Colonic mucosa (tissue), 4 donors: ENCODE data around the gene ENOSF1. TPM values are rescaled to one million over a fixed set of nuclear protein-coding genes. Genes with fewer than 3 reads are reported as not detected.

Experiments used
- DNase-seq: peaks from one replicate; pipeline ENCODE4 v3.0.0-alpha.2; 2020
- H3K27ac ChIP-seq: fragments of 200-600 bp; one replicate; pipeline ENCODE4 v1.8.0; 2021
- H3K27me3 ChIP-seq: fragments of 200-600 bp; one replicate; pipeline ENCODE4 v1.8.0; 2021
- H3K36me3 ChIP-seq: fragments of 200-600 bp; one replicate; pipeline ENCODE4 v1.8.0; 2021
- H3K4me1 ChIP-seq: fragments of 200-600 bp; one replicate; pipeline ENCODE4 v1.8.0; 2021; ENCODE audit warnings: mild to moderate bottlenecking
- H3K4me3 ChIP-seq: fragments of 200-600 bp; one replicate; pipeline ENCODE4 v1.8.0; 2021
- H3K9ac ChIP-seq, 2 donors: one replicate each; pipeline ENCODE4 v1.7.0; 2013; ENCODE audit warnings: control low read depth in 2 of 2, low read depth in 2 of 2, low read length in 2 of 2
- H3K9me3 ChIP-seq: fragments of 200-600 bp; one replicate; pipeline ENCODE4 v1.8.0; 2021
- CTCF ChIP-seq: fragments of 200-600 bp; IDR thresholded peaks from one replicate; pipeline ENCODE4 v1.8.0; 2022; ENCODE audit warnings: antibody characterized with exemption, mild to moderate bottlenecking
- intact Hi-C: fragments of 100-400 bp; cut with DNase I; formaldehyde crosslinking; loops from one replicate; pipeline ENCODE4 v1.14.1; 2022
- total RNA-seq, 2 donors: library from RNA; stranded (reverse); fragmentation: NEBNext Ultra II Directional in 1 of 2; extraction: Animal tissue kit (Norgen Biotek cat#: 25700) in 1 of 2; gene quantifications; one replicate each; pipeline ENCODE4 v1.2.1, GENCODE V29; 2021
- donor health status: healthy.
- donor health status: DM: no; HTN: no; CAD: no.
- donor health status: DM: no; HTN: no; CAD: no.

The ENOSF1 gene
- total RNA-seq, 2 donors from 2014 or later = 51.7 to 103 TPM

- intact Hi-C loops = no loop called here
- no peak overlapping the region for H3K9ac ChIP-seq
- no peaks in the 10 kb centered on the region for H3K4me1 ChIP-seq
- no peak for TF ChIP-seq CTCF
- no peak overlapping the region for H3K27ac ChIP-seq
- no peaks in the 10 kb centered on the region for H3K36me3 ChIP-seq
- no peaks in the 10 kb centered on the region for H3K9me3 ChIP-seq
- no peak for DNase-seq
- no peaks in the 10 kb centered on the region for H3K27me3 ChIP-seq
- no peak overlapping the region for H3K4me3 ChIP-seq
These were observed 30.4 kb downstream of the ENOSF1 start for GRCh38 chr18:681985-682384.

GRCh38 chr18:680392-680791, 32.0 kb downstream of the ENOSF1 start:
- no peak for TF ChIP-seq CTCF
- H3K9ac ChIP-seq = no peak overlapping the region
- no peaks in the 10 kb centered on the region for H3K4me1 ChIP-seq
- H3K27me3 ChIP-seq = no peaks in the 10 kb centered on the region
- H3K9me3 ChIP-seq = no peaks in the 10 kb centered on the region
- H3K27ac ChIP-seq = no peak overlapping the region
- intact Hi-C loops = no loop called here
- DNase-seq = no peak
- no peaks in the 10 kb centered on the region for H3K36me3 ChIP-seq
- H3K4me3 ChIP-seq = no peak overlapping the region

- Histone ChIP-seq H3K4me1 (no peaks in the 10 kb centered on the region), H3K9ac (no peak overlapping the region), H3K27ac (no peak overlapping the region), H3K27me3 (no peaks in the 10 kb centered on the region), H3K9me3 (no peaks in the 10 kb centered on the region), H3K4me3 (no peak overlapping the region), H3K36me3 (no peaks in the 10 kb centered on the region)
- TF ChIP-seq CTCF = no peak
- DNase-seq = no peak
- intact Hi-C loops = no loop called here
These were observed 32.9 kb downstream of the ENOSF1 start for GRCh38 chr18:679516-679915.

- no peak for DNase-seq
- H3K4me1 ChIP-seq = no peaks in the 10 kb centered on the region
- no peaks in the 10 kb centered on the region for H3K9me3 ChIP-seq
- H3K27me3 ChIP-seq = no peaks in the 10 kb centered on the region
- H3K4me3 ChIP-seq = no peak overlapping the region
- no peak overlapping the region for H3K27ac ChIP-seq
- intact Hi-C loops = no loop called here
- H3K9ac ChIP-seq = no peak overlapping the region
- no peak for TF ChIP-seq CTCF
- H3K36me3 ChIP-seq = no peaks in the 10 kb centered on the region
These were observed 33.8 kb downstream of the ENOSF1 start for GRCh38 chr18:678482-679182.

- no peak overlapping the region for H3K9ac ChIP-seq
- H3K4me1 ChIP-seq = no peaks in the 10 kb centered on the region
- H3K36me3 ChIP-seq = no peaks in the 10 kb centered on the region
- no peak for DNase-seq
- no peaks in the 10 kb centered on the region for H3K27me3 ChIP-seq
- no peak for TF ChIP-seq CTCF
- H3K9me3 ChIP-seq = no peaks in the 10 kb centered on the region
- no peak overlapping the region for H3K27ac ChIP-seq
- intact Hi-C loops = no loop called here
- H3K4me3 ChIP-seq = no peak overlapping the region
These were observed 34.5 kb downstream of the ENOSF1 start for GRCh38 chr18:677951-678381.
